Measurements from ENCODE around the gene PRKAR1A.

- TF ChIP-seq CTCF (IDR thresholded peaks at IDR 0.05; ENCODE audit: low read depth, low read length, poor library complexity, severe bottlenecking), result no peak
- TF ChIP-seq EZH2phosphoT487 (IDR thresholded peaks at IDR 0.05; ENCODE audit: borderline replicate concordance, low read length), result no peak
Observed at GRCh38 chr17:68463211-68464019, 48.8 kb upstream of the PRKAR1A start.

Data from DOHH2 (cell line).